ENCODE results near the gene MID1IP1. TPM values are rescaled to one million over a fixed set of nuclear protein-coding genes. Genes with fewer than 3 reads are reported as not detected.

The MID1IP1 gene, protein sequence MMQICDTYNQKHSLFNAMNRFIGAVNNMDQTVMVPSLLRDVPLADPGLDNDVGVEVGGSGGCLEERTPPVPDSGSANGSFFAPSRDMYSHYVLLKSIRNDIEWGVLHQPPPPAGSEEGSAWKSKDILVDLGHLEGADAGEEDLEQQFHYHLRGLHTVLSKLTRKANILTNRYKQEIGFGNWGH
- 10 to 100 TPM; 22.2 to 59.7 (median 34.4) TPM for total RNA-seq
- long read RNA-seq, donor 1, transcript MID1IP1-201 (2 exons, 2,536 nt), result major isoform, 47 of 63 reads
- long read RNA-seq, donor 1, partial matches to known transcripts, result 0 of 63 reads
- long read RNA-seq, donor 1, other reads (novel, unspliced or antisense), result 14 of 63 reads
- long read RNA-seq, donor 2, partial matches to known transcripts, result 0 of 2 reads
- long read RNA-seq, donor 2, other reads (novel, unspliced or antisense), result 0 of 2 reads

DNA sequence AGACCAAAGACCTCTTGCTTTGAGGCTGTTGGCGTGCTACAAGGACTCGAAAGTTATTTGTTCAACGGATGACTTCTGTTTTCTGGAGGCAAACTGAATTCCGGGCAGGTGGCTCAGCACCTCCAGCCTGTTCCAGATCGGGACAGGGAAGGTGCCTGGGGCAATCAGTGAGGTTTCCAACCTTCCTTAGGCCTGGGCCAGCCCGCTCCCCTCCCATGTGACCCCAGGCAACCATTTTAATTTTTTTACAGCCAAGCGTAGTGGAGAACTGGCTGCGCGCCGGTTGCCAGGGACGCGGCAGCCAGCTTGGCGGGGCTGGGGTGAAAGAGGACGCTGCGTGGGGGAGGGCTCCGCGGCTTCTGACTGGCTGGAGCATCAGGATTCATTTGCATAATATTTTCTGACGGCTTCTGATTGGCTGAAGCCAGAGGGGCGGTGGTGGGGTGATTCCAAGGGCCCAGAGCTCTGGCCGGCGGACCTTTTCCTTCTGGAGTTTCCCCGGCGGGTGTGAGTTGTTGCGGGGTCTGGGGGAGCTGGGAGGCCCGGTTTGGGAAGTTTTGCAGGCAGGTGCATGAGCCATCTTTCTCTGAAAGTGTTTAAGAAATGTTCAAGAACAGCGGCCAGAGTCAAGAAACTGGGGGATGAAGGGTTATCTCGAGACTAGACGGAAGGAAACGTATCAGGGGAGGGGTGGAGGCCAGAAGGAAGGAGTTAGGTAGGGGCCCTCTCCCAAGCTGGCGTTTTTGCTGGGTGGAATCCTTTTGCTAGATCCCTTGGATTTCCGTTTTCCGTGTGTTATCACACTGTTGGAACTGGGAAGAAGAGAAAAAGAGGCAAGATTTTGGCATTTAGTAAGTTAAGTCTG, at the start of gene MID1IP1:
Gene MID1IP1 (plus strand): TSS at position 479 of the 865 bp plus-strand sequence. CDS start 3,488 bp downstream, outside the sequence.
- Histone ChIP-seq H3K36me3 (ENCODE audit: low read depth) (no peaks in the 10 kb centered on the region), H3K9me3 (no peaks in the 10 kb centered on the region), H3K4me3 (no peak within 1 kb of the TSS), H3K4me1 (ENCODE audit: low read depth) (no peaks in the 10 kb centered on the region)
- intact Hi-C loops (cut with DNase I, micrococcal nuclease), result no loop called here
- ATAC-seq (peak; percentile 75), DNase-seq (peak; percentile 90 to 93 (median 91))
- TF ChIP-seq, protein P1, sequence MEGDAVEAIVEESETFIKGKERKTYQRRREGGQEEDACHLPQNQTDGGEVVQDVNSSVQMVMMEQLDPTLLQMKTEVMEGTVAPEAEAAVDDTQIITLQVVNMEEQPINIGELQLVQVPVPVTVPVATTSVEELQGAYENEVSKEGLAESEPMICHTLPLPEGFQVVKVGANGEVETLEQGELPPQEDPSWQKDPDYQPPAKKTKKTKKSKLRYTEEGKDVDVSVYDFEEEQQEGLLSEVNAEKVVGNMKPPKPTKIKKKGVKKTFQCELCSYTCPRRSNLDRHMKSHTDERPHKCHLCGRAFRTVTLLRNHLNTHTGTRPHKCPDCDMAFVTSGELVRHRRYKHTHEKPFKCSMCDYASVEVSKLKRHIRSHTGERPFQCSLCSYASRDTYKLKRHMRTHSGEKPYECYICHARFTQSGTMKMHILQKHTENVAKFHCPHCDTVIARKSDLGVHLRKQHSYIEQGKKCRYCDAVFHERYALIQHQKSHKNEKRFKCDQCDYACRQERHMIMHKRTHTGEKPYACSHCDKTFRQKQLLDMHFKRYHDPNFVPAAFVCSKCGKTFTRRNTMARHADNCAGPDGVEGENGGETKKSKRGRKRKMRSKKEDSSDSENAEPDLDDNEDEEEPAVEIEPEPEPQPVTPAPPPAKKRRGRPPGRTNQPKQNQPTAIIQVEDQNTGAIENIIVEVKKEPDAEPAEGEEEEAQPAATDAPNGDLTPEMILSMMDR (IDR thresholded peaks at IDR 0.05), result no peak

DNA sequence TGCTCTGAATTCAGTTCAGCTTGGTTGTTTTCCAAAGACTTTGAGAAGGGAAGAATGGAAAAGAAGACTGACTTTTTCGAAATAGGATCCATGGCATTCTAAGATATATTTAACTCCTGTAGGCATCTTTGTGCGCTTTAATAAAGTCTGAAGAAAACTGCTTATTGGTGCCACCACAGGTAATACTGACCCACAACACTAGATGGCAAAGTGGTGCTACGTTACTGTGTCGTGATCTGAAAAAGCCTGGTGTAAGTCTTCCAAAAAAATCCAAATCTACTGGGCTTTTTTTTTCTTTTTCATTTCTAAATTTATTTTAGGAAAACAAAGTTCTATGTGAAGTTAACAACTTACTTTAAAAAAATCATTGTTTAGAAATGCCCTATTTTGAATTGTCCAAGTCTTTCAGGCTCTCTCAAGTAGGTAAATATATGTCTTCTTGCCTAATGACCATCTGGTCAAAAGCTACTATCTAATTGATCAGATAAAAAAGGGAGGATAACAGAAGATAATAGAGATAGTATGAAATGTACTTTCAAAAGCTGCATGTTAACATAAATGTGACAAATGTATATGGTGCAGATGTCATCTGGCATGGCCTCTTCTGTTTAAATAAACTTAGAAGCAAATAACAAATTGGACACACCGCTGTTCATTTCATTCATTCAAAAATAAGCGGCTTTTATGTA, 47.0 kb upstream of the MID1IP1 start:
- no peaks in the 10 kb centered on the region for H3K36me3 ChIP-seq (ENCODE audit: low read depth)
- H3K9me3 ChIP-seq, result no peaks in the 10 kb centered on the region
- TF ChIP-seq, protein P1 (IDR thresholded peaks at IDR 0.05), result no peak
- H3K4me1 ChIP-seq (ENCODE audit: low read depth), result no peaks in the 10 kb centered on the region
- DNase-seq (peak in 1 of 3 donors; percentile 54), ATAC-seq (peak; percentile 57)
- H3K4me3 ChIP-seq, result no peak overlapping the region
- intact Hi-C loops (cut with DNase I, micrococcal nuclease), result no loop called here

DNA sequence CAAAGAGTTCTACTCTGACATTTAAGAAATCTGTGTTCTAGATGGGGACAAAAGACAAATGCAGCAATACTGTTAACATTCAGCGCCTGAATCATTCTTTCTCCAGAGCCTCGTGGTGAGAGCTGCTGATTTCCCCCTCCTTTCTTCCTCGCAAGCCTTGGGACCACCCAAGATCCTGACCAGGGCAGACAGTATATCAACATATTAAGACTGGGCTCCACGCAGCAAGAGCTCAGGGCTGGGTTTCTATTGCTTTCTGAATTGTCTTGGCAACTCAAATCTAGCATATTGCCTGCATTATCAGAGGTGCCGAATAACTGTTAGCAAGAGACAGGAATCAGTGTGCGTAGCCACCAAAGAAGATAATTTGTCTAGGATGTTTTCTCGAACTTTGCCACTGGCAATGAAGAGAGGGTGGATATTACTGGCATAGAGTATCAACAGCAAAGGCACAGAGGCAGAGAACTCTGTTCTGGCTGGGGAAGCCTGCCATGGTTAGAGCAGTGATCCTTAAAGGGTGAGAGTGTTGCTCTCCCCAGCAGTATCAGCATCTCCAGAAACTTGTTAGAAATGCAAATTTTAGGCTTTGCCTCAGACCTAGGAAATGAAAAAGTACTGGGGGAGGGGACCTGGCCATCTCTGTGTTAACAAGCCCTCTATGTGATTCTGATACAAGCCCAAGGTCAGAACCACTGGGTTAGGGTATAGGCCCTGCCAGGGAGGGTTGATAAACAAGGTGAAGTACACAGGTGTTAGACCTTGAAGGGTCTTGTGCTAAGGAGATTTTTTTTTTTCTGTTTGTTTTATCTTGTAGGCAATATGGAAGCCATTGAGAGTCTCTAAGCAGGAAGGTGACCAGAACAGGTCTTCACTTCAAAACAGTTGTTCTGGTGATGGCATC, 46.2 kb upstream of the MID1IP1 start:
- Histone ChIP-seq H3K4me1 (ENCODE audit: low read depth) (no peaks in the 10 kb centered on the region), H3K36me3 (ENCODE audit: low read depth) (no peaks in the 10 kb centered on the region), H3K4me3 (no peak overlapping the region), H3K9me3 (no peaks in the 10 kb centered on the region)
- DNase-seq (no peak), ATAC-seq (no peak)
- intact Hi-C loops (cut with DNase I, micrococcal nuclease), result no loop called here
- TF ChIP-seq, protein P1 (IDR thresholded peaks at IDR 0.05), result no peak

DNA sequence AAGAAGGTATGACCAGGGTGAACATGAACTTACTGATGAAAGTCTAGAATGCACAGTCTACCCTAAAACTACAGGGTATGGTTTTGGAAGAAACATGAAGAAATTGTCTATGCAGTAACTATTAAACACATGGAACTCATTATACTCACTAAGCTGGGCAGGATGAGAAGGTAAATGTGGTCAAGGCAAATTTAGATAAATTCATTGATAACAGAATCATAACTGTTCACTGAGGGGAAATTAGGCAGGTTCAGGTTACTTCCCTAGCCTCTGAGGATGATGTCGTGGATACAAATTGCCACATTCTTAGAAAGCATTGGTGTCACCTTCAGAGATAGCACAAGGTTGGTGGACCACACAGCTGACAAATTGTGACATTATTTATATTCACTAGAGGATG, 40.4 kb upstream of the MID1IP1 start:
- no peaks in the 10 kb centered on the region for H3K36me3 ChIP-seq (ENCODE audit: low read depth)
- ATAC-seq (no peak), DNase-seq (no peak)
- TF ChIP-seq, protein P1 (IDR thresholded peaks at IDR 0.05), result no peak
- no peaks in the 10 kb centered on the region for H3K9me3 ChIP-seq
- intact Hi-C loops (cut with DNase I, micrococcal nuclease), result no loop called here
- H3K4me3 ChIP-seq, result no peak overlapping the region
- no peaks in the 10 kb centered on the region for H3K4me1 ChIP-seq (ENCODE audit: low read depth)

Measured in mucosa of descending colon (tissue), 3 donors.